SU-DHL-6 (cell line): ENCODE measurements around the gene ZBED2.

Experiments
- H2AFZ ChIP-seq: fragments of 200-600 bp; sonication (generic); 2 replicates; pipeline ENCODE4 v1.6.1; 2014; ENCODE audit warnings: low read depth, mild to moderate bottlenecking, moderate library complexity, mixed read lengths, antibody characterized with exemption, low read length; ENCODE audit not compliant: severe bottlenecking
- H3F3A ChIP-seq: fragments of 200-600 bp; shearing (Covaris generic); 2 replicates; pipeline ENCODE4 v1.6.0; 2016; ENCODE audit warnings: antibody characterized with exemption, mild to moderate bottlenecking; ENCODE audit not compliant: insufficient read depth
- H3K27ac ChIP-seq: fragments of 200-600 bp; sonication (generic); 2 replicates; pipeline ENCODE4 v1.5.1; 2016; ENCODE audit warnings: low read depth, mild to moderate bottlenecking, low read length, moderate library complexity, mixed read lengths
- H3K27me3 ChIP-seq: fragments of 200-600 bp; sonication (generic), shearing (Covaris generic); 2 replicates; pipeline ENCODE4 v1.6.0; 2014; ENCODE audit warnings: mild to moderate bottlenecking, low read length
- H3K36me3 ChIP-seq: fragments of 200-600 bp; sonication (generic); 2 replicates; pipeline ENCODE4 v1.6.1; 2014; ENCODE audit warnings: mild to moderate bottlenecking, low read length, mixed read lengths
- H3K4me2 ChIP-seq: fragments of 300-600, 200-600 bp; shearing (Covaris generic), sonication (generic); 2 replicates; pipeline ENCODE4 v1.6.0; 2014; ENCODE audit warnings: low read length, low read depth, mild to moderate bottlenecking; ENCODE audit not compliant: poor library complexity, severe bottlenecking
- H3K4me3 ChIP-seq: fragments of 200-600 bp; sonication (generic); 2 replicates; pipeline ENCODE4 v1.5.1; 2014; ENCODE audit warnings: antibody characterized with exemption, low read length, mild to moderate bottlenecking, mixed read lengths; ENCODE audit not compliant: insufficient read depth, poor library complexity, severe bottlenecking
- H3K79me2 ChIP-seq: fragments of 200-600 bp; sonication (generic); 2 replicates; pipeline ENCODE4 v1.6.1; 2014; ENCODE audit warnings: mild to moderate bottlenecking, low read length, moderate library complexity; ENCODE audit not compliant: insufficient read depth
- H3K9ac ChIP-seq: fragments of 200-600 bp; sonication (generic); 2 replicates; pipeline ENCODE4 v1.7.0; 2014; ENCODE audit warnings: mild to moderate bottlenecking, low read length
- H3K9me2 ChIP-seq: fragments of 200-600 bp; sonication (generic); replicated peaks from 2 replicates; pipeline ENCODE4 v1.6.1; 2014; ENCODE audit warnings: low read length; ENCODE audit not compliant: insufficient read depth
- H3K9me3 ChIP-seq: fragments of 200-600 bp; sonication (generic); 2 replicates; pipeline ENCODE4 v1.6.1; 2014; ENCODE audit warnings: low read length, mixed read lengths; ENCODE audit not compliant: insufficient read depth
- H4K20me1 ChIP-seq: fragments of 200-600 bp; sonication (generic); 2 replicates; pipeline ENCODE4 v1.6.1; 2014; ENCODE audit warnings: low read depth, mild to moderate bottlenecking, antibody characterized with exemption, low read length, moderate library complexity, mixed read lengths
- CTCF ChIP-seq: fragments of 200-600 bp; sonication (generic); IDR thresholded peaks from one replicate; pipeline ENCODE4 v1.5.1; 2017; ENCODE audit warnings: antibody characterized with exemption, mild to moderate bottlenecking, low read length, moderate library complexity; ENCODE audit not compliant: insufficient read depth, poor library complexity, severe bottlenecking
- EZH2phosphoT487 ChIP-seq: fragments of 200-600 bp; sonication (generic), shearing (Covaris generic); conservative IDR thresholded peaks from 2 replicates; pipeline ENCODE4 v1.6.1; 2018; ENCODE audit warnings: mild to moderate bottlenecking, antibody characterized with exemption, low read length, moderate library complexity, mixed read lengths

ZBED2 gene

GRCh38 chr3:111608383-111608782 is 13.2 kb upstream of the ZBED2 start:
- no peaks in the 10 kb centered on the region for H3K9me3 ChIP-seq

GRCh38 chr3:111607240-111607920 is 12.2 kb upstream of the ZBED2 start:
- Histone ChIP-seq H3K27me3 (no peaks in the 10 kb centered on the region), H3K4me3 (no peak overlapping the region), H3K4me2 (no peak overlapping the region), H3K79me2 (no peaks in the 10 kb centered on the region), H2AFZ (no peak overlapping the region), H3K27ac (no peak overlapping the region), H3K9me2 (no peaks in the 10 kb centered on the region), H3F3A (no peaks in the 10 kb centered on the region), H4K20me1 (no peaks in the 10 kb centered on the region), H3K9me3 (no peaks in the 10 kb centered on the region), H3K36me3 (no peaks in the 10 kb centered on the region), H3K9ac (no peak overlapping the region)
- TF ChIP-seq CTCF = no peak
- TF ChIP-seq EZH2phosphoT487 = no peak

More at GRCh38 chr3:111608383-111608782, 13.2 kb upstream of the ZBED2 start:
- TF ChIP-seq EZH2phosphoT487 = no peak
- no peak for TF ChIP-seq CTCF
- no peak overlapping the region for H3K4me2 ChIP-seq
- no peaks in the 10 kb centered on the region for H3K9me2 ChIP-seq
- H3K36me3 ChIP-seq = no peaks in the 10 kb centered on the region
- no peaks in the 10 kb centered on the region for H3K27me3 ChIP-seq
- H3K4me3 ChIP-seq = no peak overlapping the region
- H4K20me1 ChIP-seq = no peaks in the 10 kb centered on the region
- H3K9ac ChIP-seq = no peak overlapping the region
- H3K79me2 ChIP-seq = no peaks in the 10 kb centered on the region
- no peak overlapping the region for H2AFZ ChIP-seq
- no peak overlapping the region for H3K27ac ChIP-seq
- no peaks in the 10 kb centered on the region for H3F3A ChIP-seq

GRCh38 chr3:111605493-111605892 is 10.3 kb upstream of the ZBED2 start:
- H3K36me3 ChIP-seq = no peaks in the 10 kb centered on the region
- no peak overlapping the region for H3K4me2 ChIP-seq
- no peak overlapping the region for H3K4me3 ChIP-seq
- no peaks in the 10 kb centered on the region for H3K9me2 ChIP-seq
- no peaks in the 10 kb centered on the region for H4K20me1 ChIP-seq
- TF ChIP-seq EZH2phosphoT487 = no peak
- no peak for TF ChIP-seq CTCF
- no peaks in the 10 kb centered on the region for H3K27me3 ChIP-seq
- H3K9me3 ChIP-seq = no peaks in the 10 kb centered on the region
- H3K27ac ChIP-seq = no peak overlapping the region
- no peaks in the 10 kb centered on the region for H3K79me2 ChIP-seq
- no peaks in the 10 kb centered on the region for H3F3A ChIP-seq
- no peak overlapping the region for H2AFZ ChIP-seq
- no peak overlapping the region for H3K9ac ChIP-seq
